Measurements from ENCODE around the gene ARHGAP30. TPM values are rescaled to one million over a fixed set of nuclear protein-coding genes. Genes with fewer than 3 reads are reported as not detected.

Gene ARHGAP30
- polyA plus RNA-seq, 1 donor = 5.7 TPM

Other genes with a start within 250 kb of the ARHGAP30 start
- 2.1 TPM for gene CD244, start 207.0 kb downstream of the ARHGAP30 start, polyA plus RNA-seq
- gene ITLN1, start 184.7 kb downstream of the ARHGAP30 start, polyA plus RNA-seq = 452 TPM
- gene ITLN2, start 115.1 kb downstream of the ARHGAP30 start, polyA plus RNA-seq = 1.9 TPM
- gene F11R, start 48.7 kb downstream of the ARHGAP30 start, polyA plus RNA-seq = 132 TPM
- 60.9 TPM for gene TSTD1, start 30.9 kb downstream of the ARHGAP30 start, polyA plus RNA-seq
- gene USF1, start 23.9 kb downstream of the ARHGAP30 start, polyA plus RNA-seq = 56.9 TPM
- 0.42 TPM for gene NECTIN4, start 19.7 kb upstream of the ARHGAP30 start, polyA plus RNA-seq
- 5.6 TPM for gene KLHDC9, start 28.5 kb upstream of the ARHGAP30 start, polyA plus RNA-seq
- 72.5 TPM for gene PFDN2, start 48.1 kb upstream of the ARHGAP30 start, polyA plus RNA-seq
- gene NIT1, start 48.2 kb upstream of the ARHGAP30 start, polyA plus RNA-seq = 80.6 TPM
- gene DEDD, start 62.8 kb upstream of the ARHGAP30 start, polyA plus RNA-seq = 33.0 TPM
- gene UFC1, start 84.1 kb upstream of the ARHGAP30 start, polyA plus RNA-seq = 135 TPM
- 29.4 TPM for gene USP21, start 89.6 kb upstream of the ARHGAP30 start, polyA plus RNA-seq
- 26.2 TPM for gene PPOX, start 96.5 kb upstream of the ARHGAP30 start, polyA plus RNA-seq
- 38.4 TPM for gene B4GALT3, start 107.6 kb upstream of the ARHGAP30 start, polyA plus RNA-seq
- 1.2 TPM for gene ADAMTS4, start 129.2 kb upstream of the ARHGAP30 start, polyA plus RNA-seq
- 125 TPM for gene NDUFS2, start 132.5 kb upstream of the ARHGAP30 start, polyA plus RNA-seq
- gene FCER1G, start 145.4 kb upstream of the ARHGAP30 start, polyA plus RNA-seq = 35.9 TPM
- gene APOA2, start 153.7 kb upstream of the ARHGAP30 start, polyA plus RNA-seq = 29.3 TPM
- gene TOMM40L, start 156.2 kb upstream of the ARHGAP30 start, polyA plus RNA-seq = 16.2 TPM
- 13.1 TPM for gene NR1I3, start 168.3 kb upstream of the ARHGAP30 start, polyA plus RNA-seq
- 9.4 TPM for gene PCP4L1, start 188.9 kb upstream of the ARHGAP30 start, polyA plus RNA-seq
- 10.1 TPM for gene MPZ, start 240.1 kb upstream of the ARHGAP30 start, polyA plus RNA-seq
- 194 TPM for gene SDHC, start 244.5 kb upstream of the ARHGAP30 start, polyA plus RNA-seq

All from large intestine (tissue), 1 donor.